Lower leg skin (tissue), 3 donors: ENCODE data around the gene ZNF311.

Experiments used
- POLR2A ChIP-seq, 2 donors: fragments of 450-650 bp; IDR thresholded peaks; one replicate each; pipeline ENCODE4 v1.6.1; 2016 to 2017; ENCODE audit warnings: antibody characterized with exemption in 2 of 2, mild to moderate bottlenecking in 1 of 2, moderate library complexity in 1 of 2
- TF ChIP-seq, protein P1 (sequence below), 3 donors: fragments of 450-650 bp; IDR thresholded peaks; one replicate each; pipeline ENCODE4 v1.5.1; 2016; ENCODE audit warnings: antibody characterized with exemption in 3 of 3, mild to moderate bottlenecking in 3 of 3, moderate library complexity in 2 of 3

DNA sequence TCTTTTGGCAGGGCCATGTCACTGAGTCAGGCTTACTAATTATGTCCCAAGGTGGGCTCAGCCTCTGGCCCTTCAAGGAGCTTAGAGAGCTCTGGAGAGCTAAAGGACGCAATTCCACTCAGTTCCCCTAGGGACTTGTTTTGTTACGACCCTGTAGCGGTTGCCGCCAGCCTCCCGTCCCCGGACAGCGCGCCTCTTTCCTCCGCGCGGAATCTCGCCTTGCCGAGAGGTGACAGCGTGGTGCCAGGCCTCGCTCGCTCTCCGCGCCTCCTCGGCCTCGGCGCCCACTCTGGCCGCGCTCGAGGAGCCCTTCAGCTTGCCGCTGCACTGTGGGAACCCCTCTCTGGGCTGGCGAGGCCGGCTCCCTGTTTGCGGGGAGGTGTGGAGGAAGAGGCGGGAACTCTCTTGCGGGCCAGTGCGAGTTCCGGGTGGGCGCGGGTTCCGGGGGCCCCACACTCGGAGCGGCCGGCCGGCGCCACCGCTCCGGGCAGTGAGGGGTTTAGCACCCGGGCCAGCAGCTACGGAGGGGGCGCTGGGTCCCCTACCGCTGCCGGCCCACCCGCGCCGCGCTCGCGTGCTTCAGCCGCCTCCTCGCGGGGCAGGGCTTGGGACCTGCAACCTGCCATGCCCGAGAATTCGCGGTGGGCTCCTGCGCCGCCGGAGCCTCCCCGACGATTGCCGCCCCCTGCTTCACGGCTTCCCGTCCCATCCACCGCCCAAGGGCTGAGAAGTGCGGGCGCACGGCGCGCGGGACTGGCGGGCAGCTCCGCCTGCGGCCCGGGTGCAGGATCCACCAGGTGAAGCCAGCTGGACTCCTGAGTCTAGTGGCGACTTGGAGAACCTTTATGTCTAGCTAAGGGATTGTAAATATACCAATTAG lies 9.9 kb upstream of the ZNF311 start:
- TF ChIP-seq POLR2A (IDR thresholded peaks at IDR 0.05): no peak
- TF ChIP-seq, protein P1, sequence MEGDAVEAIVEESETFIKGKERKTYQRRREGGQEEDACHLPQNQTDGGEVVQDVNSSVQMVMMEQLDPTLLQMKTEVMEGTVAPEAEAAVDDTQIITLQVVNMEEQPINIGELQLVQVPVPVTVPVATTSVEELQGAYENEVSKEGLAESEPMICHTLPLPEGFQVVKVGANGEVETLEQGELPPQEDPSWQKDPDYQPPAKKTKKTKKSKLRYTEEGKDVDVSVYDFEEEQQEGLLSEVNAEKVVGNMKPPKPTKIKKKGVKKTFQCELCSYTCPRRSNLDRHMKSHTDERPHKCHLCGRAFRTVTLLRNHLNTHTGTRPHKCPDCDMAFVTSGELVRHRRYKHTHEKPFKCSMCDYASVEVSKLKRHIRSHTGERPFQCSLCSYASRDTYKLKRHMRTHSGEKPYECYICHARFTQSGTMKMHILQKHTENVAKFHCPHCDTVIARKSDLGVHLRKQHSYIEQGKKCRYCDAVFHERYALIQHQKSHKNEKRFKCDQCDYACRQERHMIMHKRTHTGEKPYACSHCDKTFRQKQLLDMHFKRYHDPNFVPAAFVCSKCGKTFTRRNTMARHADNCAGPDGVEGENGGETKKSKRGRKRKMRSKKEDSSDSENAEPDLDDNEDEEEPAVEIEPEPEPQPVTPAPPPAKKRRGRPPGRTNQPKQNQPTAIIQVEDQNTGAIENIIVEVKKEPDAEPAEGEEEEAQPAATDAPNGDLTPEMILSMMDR (IDR thresholded peaks at IDR 0.05): no peak
